Measurements from ENCODE around the gene LIFR.

LIFR gene

GRCh38 chr5:38548064-38548759 is 8.2 kb downstream of the LIFR start:
- DNase-seq, result no peak

- no peak for DNase-seq
These were observed 9.2 kb downstream of the LIFR start for GRCh38 chr5:38547257-38547656.

GRCh38 chr5:38546691-38547146 is 9.7 kb downstream of the LIFR start:
- DNase-seq, result no peak

GRCh38 chr5:38543886-38544285 is 12.6 kb downstream of the LIFR start:
- no peak for DNase-seq

GRCh38 chr5:38543074-38543473 is 13.4 kb downstream of the LIFR start:
- no peak for DNase-seq

- no peak for DNase-seq
These were observed 15.2 kb downstream of the LIFR start for GRCh38 chr5:38541174-38541725.

- DNase-seq, result peak in 39 of 56 donors; percentile 10 to 73 (median 38)
These were observed 16.1 kb downstream of the LIFR start for GRCh38 chr5:38540314-38540713.

GRCh38 chr5:38538161-38538560 is 18.3 kb downstream of the LIFR start:
- DNase-seq, result no peak

GRCh38 chr5:38537505-38537904 is 18.9 kb downstream of the LIFR start:
- no peak for DNase-seq

- DNase-seq, result no peak
These were observed 19.5 kb downstream of the LIFR start for GRCh38 chr5:38536968-38537367.

- DNase-seq, result no peak
These were observed 20.6 kb downstream of the LIFR start for GRCh38 chr5:38535845-38536244.

- no peak for DNase-seq
These were observed 21.1 kb downstream of the LIFR start for GRCh38 chr5:38535248-38535750.

GRCh38 chr5:38534156-38534453 is 22.3 kb downstream of the LIFR start:
- no peak for DNase-seq

GRCh38 chr5:38533286-38534155 is 22.9 kb downstream of the LIFR start:
- no peak for DNase-seq

GRCh38 chr5:38532165-38532669 is 24.2 kb downstream of the LIFR start:
- DNase-seq, result peak in 11 of 56 donors; percentile 6 to 63 (median 19)

GRCh38 chr5:38531518-38531917 is 24.9 kb downstream of the LIFR start:
- DNase-seq, result no peak

- DNase-seq, result peak in 8 of 56 donors; percentile 6 to 33 (median 16)
These were observed 26.3 kb downstream of the LIFR start for GRCh38 chr5:38529955-38530646.

- no peak for DNase-seq
These were observed 28.2 kb downstream of the LIFR start for GRCh38 chr5:38528162-38528703.

- DNase-seq, result no peak
These were observed 29.0 kb downstream of the LIFR start for GRCh38 chr5:38527475-38527874.

GRCh38 chr5:38524022-38524421 is 32.4 kb downstream of the LIFR start:
- DNase-seq, result no peak

- DNase-seq, result no peak
These were observed 37.0 kb downstream of the LIFR start for GRCh38 chr5:38519476-38519875.

Measured in amygdala (tissue), 56 donors.